Choroid plexus epithelial cell (primary cell): Measurements from ENCODE around the gene ADGRD1.

ENCODE experiments used
- DNase-seq: peaks from one replicate; pipeline ENCODE4 v3.0.0-alpha.2; 2010; ENCODE audit warnings: low read depth
- H3K4me3 ChIP-seq: 2 replicates; pipeline ENCODE4 v1.5.1; 2011; ENCODE audit warnings: low read depth, mild to moderate bottlenecking, control low read depth, low read length, moderate library complexity
- CTCF ChIP-seq: conservative IDR thresholded peaks from 2 replicates; pipeline ENCODE4 v1.5.1; 2011; ENCODE audit warnings: low read depth, mild to moderate bottlenecking, control low read depth, inconsistent platforms, low read length, moderate library complexity

Gene ADGRD1

GRCh38 chr12:130961921-130962451 is 8.3 kb downstream of the ADGRD1 start:
- no peak overlapping the region for H3K4me3 ChIP-seq
- no peak for DNase-seq
- TF ChIP-seq CTCF: no peak

- DNase-seq: no peak
- no peak for TF ChIP-seq CTCF
These were observed 11.5 kb downstream of the ADGRD1 start for GRCh38 chr12:130965214-130965613.

GRCh38 chr12:130965668-130966067 is 12.0 kb downstream of the ADGRD1 start:
- TF ChIP-seq CTCF: no peak
- peak; percentile 14 for DNase-seq
- H3K4me3 ChIP-seq: no peak overlapping the region

More at GRCh38 chr12:130965214-130965613, 11.5 kb downstream of the ADGRD1 start:
- no peak overlapping the region for H3K4me3 ChIP-seq

- no peak overlapping the region for H3K4me3 ChIP-seq
- no peak for DNase-seq
- no peak for TF ChIP-seq CTCF
These were observed 12.8 kb downstream of the ADGRD1 start for GRCh38 chr12:130966443-130967030.

GRCh38 chr12:130967636-130968035 is 13.9 kb downstream of the ADGRD1 start:
- no peak for DNase-seq
- H3K4me3 ChIP-seq: no peak overlapping the region
- TF ChIP-seq CTCF: no peak

- H3K4me3 ChIP-seq: no peak overlapping the region
- DNase-seq: no peak
- no peak for TF ChIP-seq CTCF
These were observed 14.9 kb downstream of the ADGRD1 start for GRCh38 chr12:130968611-130969010.

GRCh38 chr12:130969223-130969622 is 15.5 kb downstream of the ADGRD1 start:
- no peak for TF ChIP-seq CTCF

More at GRCh38 chr12:130969223-130969622, 15.5 kb downstream of the ADGRD1 start:
- DNase-seq: no peak
- no peak overlapping the region for H3K4me3 ChIP-seq
